ENCODE data around the gene SLC22A7. TPM values are rescaled to one million over a fixed set of nuclear protein-coding genes. Genes with fewer than 3 reads are reported as not detected.

Gene SLC22A7
- polyA plus RNA-seq, 1 donor from 2014 or later, result 2.3 TPM

DNA sequence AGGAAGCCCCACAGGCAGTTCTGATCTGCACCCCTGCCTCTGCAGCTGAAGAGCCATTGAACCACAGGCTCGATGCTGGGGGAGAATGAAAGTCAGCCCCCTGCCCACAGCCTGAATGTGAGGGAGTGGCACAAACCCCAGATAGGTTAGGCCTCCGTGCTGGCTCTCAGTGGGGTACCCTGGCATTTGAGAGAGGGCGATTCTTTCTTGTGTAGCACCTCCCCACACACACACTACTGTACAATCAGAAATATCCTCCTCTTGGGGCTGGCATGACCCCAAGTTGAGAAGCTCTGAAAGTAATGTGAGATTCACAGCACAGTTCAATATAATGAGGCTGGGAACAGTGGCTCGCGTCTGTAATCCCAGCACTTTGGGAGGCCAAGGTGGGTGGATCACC lies 36.9 kb upstream of the SLC22A7 start:
- H3K27me3 ChIP-seq (ENCODE audit: insufficient read depth, low read depth, low read length), result no peaks in the 10 kb centered on the region
- H3K27ac ChIP-seq (ENCODE audit: low read length), result no peak overlapping the region
- TF ChIP-seq RAD21 (conservative IDR thresholded peaks at IDR 0.05) (no peak), MXI1 (conservative IDR thresholded peaks at IDR 0.05; ENCODE audit: poor library complexity, severe bottlenecking) (no peak), SMC3 (conservative IDR thresholded peaks at IDR 0.05; ENCODE audit: poor library complexity) (no peak), EZH2 (IDR thresholded peaks at IDR 0.05; ENCODE audit: borderline replicate concordance, insufficient read depth, low read length, poor library complexity, severe bottlenecking) (no peak), TAF1 (IDR thresholded peaks at IDR 0.05; ENCODE audit: low read depth) (no peak), POLR2AphosphoS5 (IDR thresholded peaks at IDR 0.05) (no peak), EP300 (conservative IDR thresholded peaks at IDR 0.05; ENCODE audit: poor library complexity, severe bottlenecking) (no peak)
- TF ChIP-seq, protein P1, sequence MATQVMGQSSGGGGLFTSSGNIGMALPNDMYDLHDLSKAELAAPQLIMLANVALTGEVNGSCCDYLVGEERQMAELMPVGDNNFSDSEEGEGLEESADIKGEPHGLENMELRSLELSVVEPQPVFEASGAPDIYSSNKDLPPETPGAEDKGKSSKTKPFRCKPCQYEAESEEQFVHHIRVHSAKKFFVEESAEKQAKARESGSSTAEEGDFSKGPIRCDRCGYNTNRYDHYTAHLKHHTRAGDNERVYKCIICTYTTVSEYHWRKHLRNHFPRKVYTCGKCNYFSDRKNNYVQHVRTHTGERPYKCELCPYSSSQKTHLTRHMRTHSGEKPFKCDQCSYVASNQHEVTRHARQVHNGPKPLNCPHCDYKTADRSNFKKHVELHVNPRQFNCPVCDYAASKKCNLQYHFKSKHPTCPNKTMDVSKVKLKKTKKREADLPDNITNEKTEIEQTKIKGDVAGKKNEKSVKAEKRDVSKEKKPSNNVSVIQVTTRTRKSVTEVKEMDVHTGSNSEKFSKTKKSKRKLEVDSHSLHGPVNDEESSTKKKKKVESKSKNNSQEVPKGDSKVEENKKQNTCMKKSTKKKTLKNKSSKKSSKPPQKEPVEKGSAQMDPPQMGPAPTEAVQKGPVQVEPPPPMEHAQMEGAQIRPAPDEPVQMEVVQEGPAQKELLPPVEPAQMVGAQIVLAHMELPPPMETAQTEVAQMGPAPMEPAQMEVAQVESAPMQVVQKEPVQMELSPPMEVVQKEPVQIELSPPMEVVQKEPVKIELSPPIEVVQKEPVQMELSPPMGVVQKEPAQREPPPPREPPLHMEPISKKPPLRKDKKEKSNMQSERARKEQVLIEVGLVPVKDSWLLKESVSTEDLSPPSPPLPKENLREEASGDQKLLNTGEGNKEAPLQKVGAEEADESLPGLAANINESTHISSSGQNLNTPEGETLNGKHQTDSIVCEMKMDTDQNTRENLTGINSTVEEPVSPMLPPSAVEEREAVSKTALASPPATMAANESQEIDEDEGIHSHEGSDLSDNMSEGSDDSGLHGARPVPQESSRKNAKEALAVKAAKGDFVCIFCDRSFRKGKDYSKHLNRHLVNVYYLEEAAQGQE (IDR thresholded peaks at IDR 0.05; ENCODE audit: borderline replicate concordance), result no peak
- TF ChIP-seq, protein P2, sequence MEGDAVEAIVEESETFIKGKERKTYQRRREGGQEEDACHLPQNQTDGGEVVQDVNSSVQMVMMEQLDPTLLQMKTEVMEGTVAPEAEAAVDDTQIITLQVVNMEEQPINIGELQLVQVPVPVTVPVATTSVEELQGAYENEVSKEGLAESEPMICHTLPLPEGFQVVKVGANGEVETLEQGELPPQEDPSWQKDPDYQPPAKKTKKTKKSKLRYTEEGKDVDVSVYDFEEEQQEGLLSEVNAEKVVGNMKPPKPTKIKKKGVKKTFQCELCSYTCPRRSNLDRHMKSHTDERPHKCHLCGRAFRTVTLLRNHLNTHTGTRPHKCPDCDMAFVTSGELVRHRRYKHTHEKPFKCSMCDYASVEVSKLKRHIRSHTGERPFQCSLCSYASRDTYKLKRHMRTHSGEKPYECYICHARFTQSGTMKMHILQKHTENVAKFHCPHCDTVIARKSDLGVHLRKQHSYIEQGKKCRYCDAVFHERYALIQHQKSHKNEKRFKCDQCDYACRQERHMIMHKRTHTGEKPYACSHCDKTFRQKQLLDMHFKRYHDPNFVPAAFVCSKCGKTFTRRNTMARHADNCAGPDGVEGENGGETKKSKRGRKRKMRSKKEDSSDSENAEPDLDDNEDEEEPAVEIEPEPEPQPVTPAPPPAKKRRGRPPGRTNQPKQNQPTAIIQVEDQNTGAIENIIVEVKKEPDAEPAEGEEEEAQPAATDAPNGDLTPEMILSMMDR (IDR thresholded peaks at IDR 0.05; ENCODE audit: poor library complexity, severe bottlenecking), result no peak
- no peaks in the 10 kb centered on the region for H3K9me2 ChIP-seq (ENCODE audit: insufficient read depth, low read length)
- H3K9me3 ChIP-seq (ENCODE audit: low read length), result no peaks in the 10 kb centered on the region
- H4K20me1 ChIP-seq (ENCODE audit: insufficient read depth), result no peaks in the 10 kb centered on the region
- H3K79me2 ChIP-seq (replicated peaks; ENCODE audit: insufficient read depth, low read length), result no peaks in the 10 kb centered on the region
- no peak overlapping the region for H3K4me3 ChIP-seq (ENCODE audit: low read length)
- H3F3A ChIP-seq (ENCODE audit: insufficient read depth, low read length, poor library complexity, severe bottlenecking), result no peaks in the 10 kb centered on the region
- H3K9ac ChIP-seq (ENCODE audit: low read length), result no peak overlapping the region
- peaks cover 4% of the 10 kb centered on the region for H3K36me3 ChIP-seq (ENCODE audit: insufficient read depth, low read length)
- no peak overlapping the region for H2AFZ ChIP-seq (ENCODE audit: low read depth, low read length)
- H3K4me2 ChIP-seq (ENCODE audit: low read length), result no peak overlapping the region

DNA sequence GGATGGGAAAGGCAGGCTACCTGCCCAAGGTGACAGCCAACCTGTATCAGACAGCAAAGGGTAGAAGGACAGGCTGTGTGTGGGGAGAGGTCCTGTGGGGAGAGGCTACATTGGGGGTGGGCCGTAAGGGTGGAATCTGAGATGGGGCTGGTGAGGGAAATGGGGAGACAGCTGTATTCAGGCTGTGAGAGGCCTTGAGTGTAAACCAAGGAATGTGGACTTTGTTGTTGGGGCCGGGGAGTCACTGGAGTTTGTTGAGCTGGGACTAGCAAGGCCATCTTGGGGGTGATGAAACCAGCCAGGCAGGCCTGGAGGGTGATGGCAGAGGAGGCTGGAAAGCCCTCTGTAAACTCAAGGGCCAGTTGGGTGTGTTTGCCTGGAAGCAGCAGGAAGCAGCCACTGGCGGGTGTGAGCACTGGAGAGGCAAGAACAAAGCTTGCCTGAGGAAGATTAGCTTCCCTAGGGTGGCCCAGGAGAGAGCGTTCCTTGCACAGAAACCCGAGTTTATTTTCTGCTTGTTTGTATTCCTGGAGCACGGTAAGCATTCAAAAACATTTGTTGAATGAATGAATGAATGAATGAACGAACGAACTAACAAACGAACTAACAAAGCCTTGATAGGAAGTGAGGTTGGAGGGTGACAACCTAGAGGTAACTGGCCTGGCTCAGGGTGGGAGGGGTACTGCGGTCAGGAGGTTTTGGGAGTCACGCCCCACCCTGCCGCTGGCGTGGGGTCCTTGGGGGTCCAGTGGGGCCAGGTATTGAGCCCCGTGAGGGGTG lies 35.9 kb upstream of the SLC22A7 start:
- H3K27me3 ChIP-seq (ENCODE audit: insufficient read depth, low read depth, low read length), result no peaks in the 10 kb centered on the region
- H4K20me1 ChIP-seq (ENCODE audit: insufficient read depth), result no peaks in the 10 kb centered on the region
- no peaks in the 10 kb centered on the region for H3K79me2 ChIP-seq (replicated peaks; ENCODE audit: insufficient read depth, low read length)
- no peak overlapping the region for H3K4me3 ChIP-seq (ENCODE audit: low read length)
- H2AFZ ChIP-seq (ENCODE audit: low read depth, low read length), result no peak overlapping the region
- H3K9me2 ChIP-seq (ENCODE audit: insufficient read depth, low read length), result no peaks in the 10 kb centered on the region
- no peak overlapping the region for H3K4me2 ChIP-seq (ENCODE audit: low read length)
- peaks cover 4% of the 10 kb centered on the region for H3K36me3 ChIP-seq (ENCODE audit: insufficient read depth, low read length)
- H3K27ac ChIP-seq (ENCODE audit: low read length), result no peak overlapping the region
- no peaks in the 10 kb centered on the region for H3F3A ChIP-seq (ENCODE audit: insufficient read depth, low read length, poor library complexity, severe bottlenecking)
- no peaks in the 10 kb centered on the region for H3K9me3 ChIP-seq (ENCODE audit: low read length)
- TF ChIP-seq EP300 (conservative IDR thresholded peaks at IDR 0.05; ENCODE audit: poor library complexity, severe bottlenecking) (no peak), POLR2AphosphoS5 (IDR thresholded peaks at IDR 0.05) (no peak), EZH2 (IDR thresholded peaks at IDR 0.05; ENCODE audit: borderline replicate concordance, insufficient read depth, low read length, poor library complexity, severe bottlenecking) (no peak), TAF1 (IDR thresholded peaks at IDR 0.05; ENCODE audit: low read depth) (no peak)
- TF ChIP-seq, protein P2 (IDR thresholded peaks at IDR 0.05; ENCODE audit: poor library complexity, severe bottlenecking), result no peak
- H3K9ac ChIP-seq (ENCODE audit: low read length), result no peak overlapping the region

Data from neural cell (in vitro differentiated cells).